Measurements from ENCODE around the gene GNB5. TPM values are rescaled to one million over a fixed set of nuclear protein-coding genes. Genes with fewer than 3 reads are reported as not detected.
A peak's percentile ranks its signal among the peaks of the same experiment; 100 is the strongest.

Gene GNB5
- total RNA-seq, 1 donor from 2014 or later, result 64.2 TPM

- DNase-seq (no peak), ATAC-seq (ENCODE audit: low read depth) (peak; percentile 33)
These were observed 26.0 kb upstream of the GNB5 start for GRCh38 chr15:52217186-52217585.

GRCh38 chr15:52214553-52214952, 23.4 kb upstream of the GNB5 start:
- no peak overlapping the region for H3K4me3 Mint-ChIP-seq
- DNase-seq (no peak), ATAC-seq (ENCODE audit: low read depth) (no peak)
- POLR2A ChIA-PET, result interaction anchor here (1.1 kb wide), 1 partner anchor 11 kb away, joined by 3 read pairs; no protein-coding TSS in a partner anchor
- no peaks in the 10 kb centered on the region for H3K9me3 Mint-ChIP-seq
- intact Hi-C loops (cut with micrococcal nuclease), result no loop called here
- peaks cover 15% of the 10 kb centered on the region for H3K4me1 Mint-ChIP-seq
- CTCF ChIA-PET, result interaction anchor here (0.8 to 1.6 kb wide), 6 partner anchors 11 to 42 kb away, joined by 3 to 6 read pairs (median 4); no protein-coding TSS in a partner anchor
- H3K27ac Mint-ChIP-seq, result no peak overlapping the region
- H3K36me3 Mint-ChIP-seq (ENCODE audit: low read depth), result peaks cover 8% of the 10 kb centered on the region
- no peaks in the 10 kb centered on the region for H3K27me3 Mint-ChIP-seq
- TF ChIP-seq CTCF (IDR thresholded peaks at IDR 0.05), result no peak

More at GRCh38 chr15:52217186-52217585, 26.0 kb upstream of the GNB5 start:
- ChIA-PET POLR2A (interaction anchor here (0.5 to 1.7 kb wide), 7 partner anchors 11 to 118 kb away, joined by 3 to 11 read pairs (median 5); no protein-coding TSS in a partner anchor), CTCF (interaction anchor here (0.7 to 2.3 kb wide), 13 partner anchors 9 to 517 kb away, joined by 3 to 35 read pairs (median 4); partner anchors contain the start of gene GNB5)
- intact Hi-C loops (cut with micrococcal nuclease), result loop anchor here (1.0 kb wide), 1 partner anchor 10 kb away; no protein-coding TSS in a partner anchor
- TF ChIP-seq CTCF (IDR thresholded peaks at IDR 0.05), result no peak
- H3K27ac Mint-ChIP-seq, result no peak overlapping the region
- H3K36me3 Mint-ChIP-seq (ENCODE audit: low read depth), result peaks cover 13% of the 10 kb centered on the region
- no peaks in the 10 kb centered on the region for H3K9me3 Mint-ChIP-seq
- H3K4me3 Mint-ChIP-seq, result no peak overlapping the region
- peaks cover 35% of the 10 kb centered on the region for H3K4me1 Mint-ChIP-seq
- no peaks in the 10 kb centered on the region for H3K27me3 Mint-ChIP-seq

GRCh38 chr15:52213206-52213605, 22.0 kb upstream of the GNB5 start:
- no peak for DNase-seq
- intact Hi-C loops (cut with micrococcal nuclease), result no loop called here
- peaks cover 6% of the 10 kb centered on the region for H3K4me1 Mint-ChIP-seq
- no peaks in the 10 kb centered on the region for H3K27me3 Mint-ChIP-seq
- H3K4me3 Mint-ChIP-seq, result no peak overlapping the region
- no peak for ATAC-seq (ENCODE audit: low read depth)
- H3K9me3 Mint-ChIP-seq, result no peaks in the 10 kb centered on the region
- ChIA-PET POLR2A (no interaction called here), CTCF (interaction anchor here (0.6 to 1.4 kb wide), 2 partner anchors 29 to 281 kb away, joined by 3 to 5 read pairs; no protein-coding TSS in a partner anchor)
- TF ChIP-seq CTCF (IDR thresholded peaks at IDR 0.05), result no peak
- H3K36me3 Mint-ChIP-seq (ENCODE audit: low read depth), result peaks cover 8% of the 10 kb centered on the region
- no peak overlapping the region for H3K27ac Mint-ChIP-seq

GRCh38 chr15:52208306-52208946, 17.2 kb upstream of the GNB5 start:
- no peak for TF ChIP-seq CTCF (IDR thresholded peaks at IDR 0.05)
- ChIA-PET CTCF (interaction anchor here (0.6 to 2.3 kb wide), 23 partner anchors 9 to 236 kb away, joined by 3 to 19 read pairs (median 4); partner anchors contain the start of genes BCL2L10, GNB5 and LEO1), POLR2A (interaction anchor here (1.1 to 1.4 kb wide), 4 partner anchors 24 to 54 kb away, joined by 3 to 4 read pairs (median 4); no protein-coding TSS in a partner anchor)
- no peaks in the 10 kb centered on the region for H3K27me3 Mint-ChIP-seq
- intact Hi-C loops (cut with micrococcal nuclease), result loop anchor here (1.0 to 5.0 kb wide), 4 partner anchors 13 to 151 kb away; no protein-coding TSS in a partner anchor
- no peaks in the 10 kb centered on the region for H3K9me3 Mint-ChIP-seq
- H3K27ac Mint-ChIP-seq, result no peak overlapping the region
- peak; percentile 99 for ATAC-seq (ENCODE audit: low read depth)
- peaks cover 16% of the 10 kb centered on the region for H3K36me3 Mint-ChIP-seq (ENCODE audit: low read depth)
- H3K4me3 Mint-ChIP-seq, result no peak overlapping the region
- H3K4me1 Mint-ChIP-seq, result no peaks in the 10 kb centered on the region
- DNase-seq, result peak; percentile 44

- Mint-ChIP-seq H3K9me3 (no peaks in the 10 kb centered on the region), H3K4me1 (no peaks in the 10 kb centered on the region), H3K4me3 (no peak overlapping the region), H3K27me3 (no peaks in the 10 kb centered on the region), H3K27ac (no peak overlapping the region), H3K36me3 (ENCODE audit: low read depth) (peaks cover 14% of the 10 kb centered on the region)
- no peak for ATAC-seq (ENCODE audit: low read depth)
- no peak for TF ChIP-seq CTCF (IDR thresholded peaks at IDR 0.05)
- ChIA-PET POLR2A (no interaction called here), CTCF (no interaction called here)
- DNase-seq, result no peak
- intact Hi-C loops (cut with micrococcal nuclease), result loop anchor here (5.0 kb wide), 1 partner anchor 150 kb away; no protein-coding TSS in a partner anchor
These were observed 16.0 kb upstream of the GNB5 start for GRCh38 chr15:52207191-52207590.
